DOHH2 (cell line): Measurements from ENCODE around the gene CAPN12.

Source experiments
- H3F3A ChIP-seq: fragments of 200-600 bp; sonication (generic), shearing (Covaris generic); 2 replicates; pipeline ENCODE4 v1.6.0; 2016; ENCODE audit warnings: antibody characterized with exemption, mild to moderate bottlenecking; ENCODE audit not compliant: control insufficient read depth, insufficient read depth
- H3K27ac ChIP-seq: fragments of 200-600 bp; sonication (generic); 2 replicates; pipeline ENCODE4 v1.5.1; 2014; ENCODE audit warnings: low read depth, mild to moderate bottlenecking, low read length, moderate library complexity
- H3K27me3 ChIP-seq: fragments of 200-600 bp; sonication (generic); 2 replicates; pipeline ENCODE4 v1.6.1; 2014; ENCODE audit warnings: mild to moderate bottlenecking, low read length, mixed read lengths; ENCODE audit not compliant: control insufficient read depth
- H3K36me3 ChIP-seq: fragments of 200-600 bp; sonication (generic); 2 replicates; pipeline ENCODE4 v1.6.1; 2014; ENCODE audit warnings: mild to moderate bottlenecking, low read length, moderate library complexity, mixed read lengths; ENCODE audit not compliant: control insufficient read depth
- H3K4me1 ChIP-seq: fragments of 200-600 bp; sonication (generic); 2 replicates; pipeline ENCODE4 v1.6.1; 2014; ENCODE audit warnings: mild to moderate bottlenecking, low read length, mixed read lengths; ENCODE audit not compliant: control insufficient read depth
- H3K4me2 ChIP-seq: fragments of 200-600 bp; sonication (generic); 2 replicates; pipeline ENCODE4 v1.6.0; 2014; ENCODE audit warnings: mild to moderate bottlenecking, low read length, moderate library complexity
- H3K4me3 ChIP-seq: fragments of 200-600 bp; sonication (generic); 2 replicates; pipeline ENCODE4 v1.5.1; 2014; ENCODE audit warnings: mild to moderate bottlenecking, low read length, mixed read lengths
- H3K79me2 ChIP-seq: fragments of 200-600 bp; sonication (generic); 2 replicates; pipeline ENCODE4 v1.6.1; 2014; ENCODE audit warnings: mild to moderate bottlenecking, low read length, mixed read lengths; ENCODE audit not compliant: control insufficient read depth
- H3K9me2 ChIP-seq: fragments of 200-600 bp; sonication (generic); replicated peaks from 2 replicates; pipeline ENCODE4 v1.6.1; 2014; ENCODE audit warnings: mild to moderate bottlenecking, low read length, mixed read lengths; ENCODE audit not compliant: control insufficient read depth
- H3K9me3 ChIP-seq: fragments of 200-600 bp; sonication (generic); 2 replicates; pipeline ENCODE4 v1.6.1; 2014; ENCODE audit warnings: antibody characterized with exemption, low read length, mixed read lengths; ENCODE audit not compliant: control insufficient read depth, insufficient read depth
- H4K20me1 ChIP-seq: fragments of 200-600 bp; sonication (generic); 2 replicates; pipeline ENCODE4 v1.6.0; 2014; ENCODE audit warnings: low read depth, mild to moderate bottlenecking, antibody characterized with exemption, low read length, moderate library complexity; ENCODE audit not compliant: control insufficient read depth, insufficient read depth
- EZH2phosphoT487 ChIP-seq: fragments of 200-600 bp; sonication (generic); IDR thresholded peaks from 2 replicates; pipeline ENCODE4 v1.6.1; 2017; ENCODE audit warnings: borderline replicate concordance, mild to moderate bottlenecking, antibody characterized with exemption, low read length, moderate library complexity, mixed read lengths
- TF ChIP-seq, protein P1 (sequence below): fragments of 200-600 bp; sonication (generic); IDR thresholded peaks from one replicate; pipeline ENCODE4 v1.5.1; 2014; ENCODE audit warnings: antibody characterized with exemption, mild to moderate bottlenecking, low read depth, low read length; ENCODE audit not compliant: poor library complexity, severe bottlenecking

The CAPN12 gene

DNA sequence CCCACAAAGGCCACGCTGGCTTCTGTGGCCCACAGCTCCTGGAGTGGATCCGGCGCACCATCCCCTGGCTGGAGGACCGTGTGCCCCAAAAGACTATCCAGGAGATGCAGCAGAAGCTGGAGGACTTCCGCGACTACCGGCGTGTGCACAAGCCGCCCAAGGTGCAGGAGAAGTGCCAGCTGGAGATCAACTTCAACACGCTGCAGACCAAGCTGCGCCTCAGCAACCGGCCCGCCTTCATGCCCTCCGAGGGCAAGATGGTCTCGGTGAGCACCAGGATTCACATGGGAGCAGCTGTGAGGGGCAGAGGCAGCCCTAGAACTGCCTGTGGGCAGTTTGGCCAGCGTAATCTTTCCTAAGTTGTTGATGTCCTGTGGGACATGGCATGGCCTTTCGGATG, 27.2 kb downstream of the CAPN12 start:
- Histone ChIP-seq H3K9me2 (no peaks in the 10 kb centered on the region), H3K36me3 (peaks cover 54% of the 10 kb centered on the region), H3K4me3 (no peak overlapping the region), H3K79me2 (no peaks in the 10 kb centered on the region), H4K20me1 (no peaks in the 10 kb centered on the region), H3K27me3 (no peaks in the 10 kb centered on the region), H3F3A (no peaks in the 10 kb centered on the region), H3K27ac (no peak overlapping the region), H3K4me2 (no peak overlapping the region), H3K9me3 (no peaks in the 10 kb centered on the region), H3K4me1 (no peaks in the 10 kb centered on the region)
- TF ChIP-seq, protein P1, sequence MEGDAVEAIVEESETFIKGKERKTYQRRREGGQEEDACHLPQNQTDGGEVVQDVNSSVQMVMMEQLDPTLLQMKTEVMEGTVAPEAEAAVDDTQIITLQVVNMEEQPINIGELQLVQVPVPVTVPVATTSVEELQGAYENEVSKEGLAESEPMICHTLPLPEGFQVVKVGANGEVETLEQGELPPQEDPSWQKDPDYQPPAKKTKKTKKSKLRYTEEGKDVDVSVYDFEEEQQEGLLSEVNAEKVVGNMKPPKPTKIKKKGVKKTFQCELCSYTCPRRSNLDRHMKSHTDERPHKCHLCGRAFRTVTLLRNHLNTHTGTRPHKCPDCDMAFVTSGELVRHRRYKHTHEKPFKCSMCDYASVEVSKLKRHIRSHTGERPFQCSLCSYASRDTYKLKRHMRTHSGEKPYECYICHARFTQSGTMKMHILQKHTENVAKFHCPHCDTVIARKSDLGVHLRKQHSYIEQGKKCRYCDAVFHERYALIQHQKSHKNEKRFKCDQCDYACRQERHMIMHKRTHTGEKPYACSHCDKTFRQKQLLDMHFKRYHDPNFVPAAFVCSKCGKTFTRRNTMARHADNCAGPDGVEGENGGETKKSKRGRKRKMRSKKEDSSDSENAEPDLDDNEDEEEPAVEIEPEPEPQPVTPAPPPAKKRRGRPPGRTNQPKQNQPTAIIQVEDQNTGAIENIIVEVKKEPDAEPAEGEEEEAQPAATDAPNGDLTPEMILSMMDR: no peak
- TF ChIP-seq EZH2phosphoT487: no peak

DNA sequence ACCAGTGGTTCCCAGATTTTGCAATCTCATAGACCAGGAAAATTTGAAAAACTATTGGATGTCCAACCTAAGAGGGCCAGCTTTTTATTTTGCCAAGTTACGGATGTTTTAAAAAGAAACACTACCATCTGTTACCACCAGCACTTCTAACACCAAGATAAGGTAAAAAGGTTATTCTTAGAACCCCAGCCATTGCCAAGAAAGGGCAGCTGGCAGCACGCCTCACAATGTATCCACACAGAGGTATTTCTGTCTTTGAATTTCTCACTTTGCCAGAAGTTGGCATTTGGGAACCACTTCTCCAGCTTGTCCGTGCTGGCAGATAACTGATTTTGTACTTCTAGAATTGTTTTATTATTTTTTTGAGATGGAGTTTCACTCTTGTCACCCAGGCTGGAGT, 28.7 kb downstream of the CAPN12 start:
- no peaks in the 10 kb centered on the region for H3F3A ChIP-seq
- no peak overlapping the region for H3K4me2 ChIP-seq
- no peaks in the 10 kb centered on the region for H3K9me3 ChIP-seq
- no peak overlapping the region for H3K27ac ChIP-seq
- peaks cover 49% of the 10 kb centered on the region for H3K36me3 ChIP-seq
- TF ChIP-seq, protein P1: no peak
- no peak for TF ChIP-seq EZH2phosphoT487
- H3K4me3 ChIP-seq: no peak overlapping the region
- H3K27me3 ChIP-seq: no peaks in the 10 kb centered on the region
- no peaks in the 10 kb centered on the region for H3K4me1 ChIP-seq
- H3K79me2 ChIP-seq: no peaks in the 10 kb centered on the region
- no peaks in the 10 kb centered on the region for H3K9me2 ChIP-seq
- no peaks in the 10 kb centered on the region for H4K20me1 ChIP-seq

DNA sequence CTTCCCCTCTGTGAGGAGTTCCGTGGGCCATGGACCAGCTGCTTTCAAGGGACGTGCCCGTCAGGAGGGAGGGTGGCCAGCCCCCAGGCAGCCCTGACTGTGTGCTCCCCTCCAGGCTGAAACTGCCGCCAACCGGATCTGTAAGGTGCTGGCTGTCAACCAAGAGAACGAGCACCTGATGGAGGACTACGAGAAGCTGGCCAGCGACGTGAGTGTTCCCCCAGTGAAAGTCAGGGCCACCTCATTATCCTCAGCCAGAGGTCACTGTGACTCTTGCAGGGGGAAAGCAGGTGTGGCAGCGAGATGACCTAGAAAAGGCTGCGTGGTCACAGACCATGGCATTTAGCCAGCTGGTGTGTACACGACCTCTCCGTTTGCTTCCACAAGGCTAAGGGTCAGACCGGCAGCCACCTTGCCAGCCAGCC, 29.9 kb downstream of the CAPN12 start:
- H3K9me3 ChIP-seq: no peaks in the 10 kb centered on the region
- no peak overlapping the region for H3K4me3 ChIP-seq
- H3K4me1 ChIP-seq: no peaks in the 10 kb centered on the region
- H3K4me2 ChIP-seq: no peak overlapping the region
- TF ChIP-seq EZH2phosphoT487: no peak
- TF ChIP-seq, protein P1: no peak
- no peaks in the 10 kb centered on the region for H3K27me3 ChIP-seq
- H3K36me3 ChIP-seq: peaks cover 54% of the 10 kb centered on the region
- H3K9me2 ChIP-seq: no peaks in the 10 kb centered on the region
- H3K79me2 ChIP-seq: no peaks in the 10 kb centered on the region
- H4K20me1 ChIP-seq: no peaks in the 10 kb centered on the region
- H3K27ac ChIP-seq: no peak overlapping the region
- H3F3A ChIP-seq: no peaks in the 10 kb centered on the region

DNA sequence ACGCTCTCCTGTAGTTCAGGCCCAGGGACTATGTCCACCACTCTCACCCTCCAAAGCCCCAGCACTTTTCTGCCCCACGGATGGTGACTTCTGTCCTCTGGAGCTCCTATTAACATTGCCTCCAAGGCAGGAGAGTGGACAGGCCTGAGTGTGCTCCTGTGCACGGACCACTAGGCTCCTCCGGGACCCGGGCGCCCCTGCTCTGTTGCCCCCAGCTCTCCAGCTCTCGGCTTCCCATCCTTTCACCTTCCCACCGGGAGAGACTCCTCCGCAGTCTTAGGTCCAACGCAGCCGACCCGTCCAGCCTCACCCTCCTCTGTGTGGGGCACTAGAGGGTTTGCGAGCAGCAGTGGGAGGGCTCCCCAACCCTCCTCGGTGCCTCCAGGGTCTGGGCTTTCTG, 30.4 kb downstream of the CAPN12 start:
- no peaks in the 10 kb centered on the region for H3K4me1 ChIP-seq
- H3K27ac ChIP-seq: no peak overlapping the region
- no peaks in the 10 kb centered on the region for H3K27me3 ChIP-seq
- H3K9me3 ChIP-seq: no peaks in the 10 kb centered on the region
- no peaks in the 10 kb centered on the region for H3F3A ChIP-seq
- H3K4me2 ChIP-seq: no peak overlapping the region
- no peak for TF ChIP-seq EZH2phosphoT487
- H3K36me3 ChIP-seq: peaks cover 59% of the 10 kb centered on the region
- no peaks in the 10 kb centered on the region for H3K9me2 ChIP-seq
- H3K4me3 ChIP-seq: no peak overlapping the region
- H4K20me1 ChIP-seq: no peaks in the 10 kb centered on the region
- no peaks in the 10 kb centered on the region for H3K79me2 ChIP-seq
